ENCODE measurements around the gene WNK2.
"Not testable (repeated sequence)": the region's sequence is repeated elsewhere in the genome, so short reads cannot be mapped to it uniquely, and the experiment has no call there.

The WNK2 gene

GRCh38 chr9:93307468-93308157 is 123.7 kb downstream of the WNK2 start:
- DNase-seq (ENCODE audit: low read depth in 2 of 2): no peak

GRCh38 chr9:93308158-93308602 is 124.2 kb downstream of the WNK2 start:
- DNase-seq (ENCODE audit: low read depth in 2 of 2): no peak

GRCh38 chr9:93308676-93309075 is 124.7 kb downstream of the WNK2 start:
- DNase-seq (ENCODE audit: low read depth in 2 of 2): no peak

GRCh38 chr9:93309889-93310425 is 126.0 kb downstream of the WNK2 start:
- DNase-seq (ENCODE audit: low read depth in 2 of 2): no peak

- DNase-seq (ENCODE audit: low read depth in 2 of 2): no peak
Observed at GRCh38 chr9:93315118-93315517, 131.2 kb downstream of the WNK2 start.

GRCh38 chr9:93315960-93316359 is 132.0 kb downstream of the WNK2 start:
- DNase-seq (ENCODE audit: low read depth in 2 of 2): no peak

GRCh38 chr9:93316726-93317494 is 133.0 kb downstream of the WNK2 start:
- DNase-seq (ENCODE audit: low read depth in 2 of 2): no peak

GRCh38 chr9:93317495-93318094 is 133.7 kb downstream of the WNK2 start:
- no peak for DNase-seq (ENCODE audit: low read depth in 2 of 2)

- DNase-seq (ENCODE audit: low read depth in 2 of 2): no peak
Observed at GRCh38 chr9:93318480-93318879, 134.5 kb downstream of the WNK2 start.

- no peak for DNase-seq (ENCODE audit: low read depth in 2 of 2)
Observed at GRCh38 chr9:93319301-93319991, 135.5 kb downstream of the WNK2 start.

- DNase-seq (ENCODE audit: low read depth in 2 of 2): no peak
Observed at GRCh38 chr9:93319992-93320500, 136.1 kb downstream of the WNK2 start.

GRCh38 chr9:93320591-93321219 is 136.8 kb downstream of the WNK2 start:
- no peak for DNase-seq (ENCODE audit: low read depth in 2 of 2)

GRCh38 chr9:93321220-93321610 is 137.3 kb downstream of the WNK2 start:
- no peak for DNase-seq (ENCODE audit: low read depth in 2 of 2)

- DNase-seq (ENCODE audit: low read depth in 2 of 2): not testable (repeated sequence)
Observed at GRCh38 chr9:93323446-93323954, 139.6 kb downstream of the WNK2 start.

GRCh38 chr9:93324191-93324834 is 140.4 kb downstream of the WNK2 start:
- no peak for DNase-seq (ENCODE audit: low read depth in 2 of 2)

GRCh38 chr9:93325307-93326035 is 141.5 kb downstream of the WNK2 start:
- no peak for DNase-seq (ENCODE audit: low read depth in 2 of 2)

- DNase-seq (ENCODE audit: low read depth in 2 of 2): no peak
Observed at GRCh38 chr9:93326056-93326455, 142.1 kb downstream of the WNK2 start.

- DNase-seq (ENCODE audit: low read depth in 2 of 2): no peak
Observed at GRCh38 chr9:93326654-93327053, 142.7 kb downstream of the WNK2 start.

- DNase-seq (ENCODE audit: low read depth in 2 of 2): no peak
Observed at GRCh38 chr9:93329629-93330280, 145.8 kb downstream of the WNK2 start.

All from activated CD4-positive, alpha-beta T cell treated with anti-CD3 and anti-CD28 coated beads for 24 hours (primary cell).